Astrocyte of the cerebellum (primary cell): ENCODE data around the gene ZFHX2.

ENCODE experiments used
- DNase-seq: peaks from one replicate; pipeline ENCODE4 v3.0.0-alpha.2; 2011; ENCODE audit warnings: low read depth
- H3K4me3 ChIP-seq: 2 replicates; pipeline ENCODE4 v1.5.1; 2011; ENCODE audit warnings: mild to moderate bottlenecking, low read depth, low read length, moderate library complexity
- CTCF ChIP-seq: IDR thresholded peaks from 2 replicates; pipeline ENCODE4 v1.5.1; 2012; ENCODE audit warnings: low read length, low read depth, moderate library complexity, mild to moderate bottlenecking; ENCODE audit errors: missing control alignments
- in situ Hi-C: cut with HindIII; loops from 2 replicates; pipeline ENCODE4 v1.10.0; 2017; ENCODE audit warnings: low sequenced_read_pairs

The ZFHX2 gene

GRCh38 chr14:23544511-23545447 is 6.8 kb downstream of the ZFHX2 start:
- H3K4me3 ChIP-seq: no peak overlapping the region
- DNase-seq: no peak
- no peak for TF ChIP-seq CTCF
- in situ Hi-C loops: no loop called here

GRCh38 chr14:23543403-23543802 is 8.2 kb downstream of the ZFHX2 start:
- in situ Hi-C loops: no loop called here
- no peak for TF ChIP-seq CTCF
- no peak overlapping the region for H3K4me3 ChIP-seq

GRCh38 chr14:23542261-23542660 is 9.3 kb downstream of the ZFHX2 start:
- TF ChIP-seq CTCF: no peak
- DNase-seq: no peak
- in situ Hi-C loops: no loop called here
- H3K4me3 ChIP-seq: no peak overlapping the region

More at GRCh38 chr14:23543403-23543802, 8.2 kb downstream of the ZFHX2 start:
- DNase-seq: no peak

GRCh38 chr14:23540141-23540469 is 11.5 kb downstream of the ZFHX2 start:
- H3K4me3 ChIP-seq: no peak overlapping the region
- in situ Hi-C loops: no loop called here
- TF ChIP-seq CTCF: no peak
- no peak for DNase-seq

GRCh38 chr14:23539248-23540140 is 12.1 kb downstream of the ZFHX2 start:
- in situ Hi-C loops: no loop called here
- no peak overlapping the region for H3K4me3 ChIP-seq
- no peak for DNase-seq
- TF ChIP-seq CTCF: peak; percentile 82

- in situ Hi-C loops: no loop called here
- DNase-seq: no peak
- no peak for TF ChIP-seq CTCF
- H3K4me3 ChIP-seq: no peak overlapping the region
Measured at GRCh38 chr14:23538785-23539184, 12.8 kb downstream of the ZFHX2 start.
